HFF-Myc (cell line): ENCODE measurements around the gene RSPO3.

Experiments used
- DNase-seq: peaks from one replicate; pipeline ENCODE4 v3.0.0-alpha.2; 2011; ENCODE audit warnings: low read depth; ENCODE audit errors: extremely low read depth
- H3K4me3 ChIP-seq: replicated peaks from 2 replicates; pipeline ENCODE4 v1.5.1; 2011; ENCODE audit warnings: low read depth, mild to moderate bottlenecking, control low read depth, low read length
- CTCF ChIP-seq: IDR thresholded peaks from 2 replicates; pipeline ENCODE4 v1.5.1; 2012; ENCODE audit warnings: mild to moderate bottlenecking, low read depth, low read length, control low read depth; ENCODE audit errors: missing control alignments

Gene RSPO3

GRCh38 chr6:127195833-127196232 lies 77.4 kb downstream of the RSPO3 start:
- no peak overlapping the region for H3K4me3 ChIP-seq
- TF ChIP-seq CTCF: no peak
- DNase-seq: no peak

GRCh38 chr6:127198549-127198948 lies 80.1 kb downstream of the RSPO3 start:
- H3K4me3 ChIP-seq: no peak overlapping the region
- no peak for DNase-seq
- no peak for TF ChIP-seq CTCF

GRCh38 chr6:127199470-127199869 lies 81.0 kb downstream of the RSPO3 start:
- DNase-seq: no peak
- TF ChIP-seq CTCF: no peak
- H3K4me3 ChIP-seq: no peak overlapping the region

GRCh38 chr6:127200114-127200513 lies 81.6 kb downstream of the RSPO3 start:
- H3K4me3 ChIP-seq: no peak overlapping the region
- no peak for DNase-seq
- TF ChIP-seq CTCF: no peak

- TF ChIP-seq CTCF: no peak
- DNase-seq: no peak
- H3K4me3 ChIP-seq: no peak overlapping the region
These were observed 82.8 kb downstream of the RSPO3 start for GRCh38 chr6:127201321-127201720.

GRCh38 chr6:127202676-127203075 lies 84.2 kb downstream of the RSPO3 start:
- no peak for TF ChIP-seq CTCF
- no peak overlapping the region for H3K4me3 ChIP-seq
- DNase-seq: no peak

- no peak for DNase-seq
- no peak for TF ChIP-seq CTCF
These were observed 85.8 kb downstream of the RSPO3 start for GRCh38 chr6:127204281-127204680.

More at GRCh38 chr6:127204281-127204680, 85.8 kb downstream of the RSPO3 start:
- H3K4me3 ChIP-seq: no peak overlapping the region
